ENCODE results near the gene MFSD12.

MFSD12 gene

DNA sequence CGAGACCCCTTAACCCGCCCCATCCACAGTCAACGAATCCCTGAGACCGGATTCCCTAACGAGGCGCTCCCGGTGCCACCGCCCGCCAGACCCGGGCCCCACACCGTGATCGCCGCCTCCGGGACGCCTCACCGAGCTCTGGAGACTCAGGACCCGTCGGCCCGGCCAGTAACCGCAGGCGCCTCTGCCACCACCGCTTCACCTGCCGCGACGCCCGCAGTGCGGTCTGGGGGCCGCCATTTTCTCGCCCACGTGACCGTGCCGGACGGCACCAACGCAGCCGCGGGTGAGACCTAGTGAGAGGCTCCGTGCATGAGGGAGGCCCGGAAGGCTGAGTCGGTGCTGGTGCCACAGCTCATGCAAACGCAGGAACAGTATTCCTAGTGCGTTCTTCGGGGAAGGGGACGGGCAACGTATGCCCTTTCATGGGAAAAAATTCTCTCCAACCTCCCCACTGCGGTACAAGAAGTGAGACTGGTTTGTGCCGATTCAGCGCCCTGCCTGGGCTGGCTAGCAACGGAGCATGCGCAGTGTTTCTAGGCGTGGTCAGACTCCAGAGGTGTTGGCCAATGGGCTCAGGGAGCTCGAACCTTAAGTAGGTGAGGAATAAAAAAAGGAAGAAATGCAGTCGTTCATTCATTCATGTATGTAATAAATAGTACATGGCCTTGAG is 56.8 kb downstream of the MFSD12 start, which contains the start of gene DOHH (continued):
- TF ChIP-seq ZNF274 (IDR thresholded peaks at IDR 0.05; ENCODE audit: low read length) (no peak), ZNF274 (tag by site-specific recombination; IDR thresholded peaks at IDR 0.05; ENCODE audit: borderline replicate concordance) (no peak), ZNF664 (tag by site-specific recombination; IDR thresholded peaks at IDR 0.05) (peak; percentile 99), ZNF501 (tag by site-specific recombination; IDR thresholded peaks at IDR 0.05) (peak; percentile 86; the same call in 1 of the 2 replicates), BCL6B (tag by site-specific recombination; IDR thresholded peaks at IDR 0.05) (no peak), KLF10 (tag by site-specific recombination; IDR thresholded peaks at IDR 0.05) (peak; percentile 33; the same call in 1 of the 2 replicates), SP7 (tag by site-specific recombination; IDR thresholded peaks at IDR 0.05) (peak; percentile 92)
- TF ChIP-seq, protein P1, sequence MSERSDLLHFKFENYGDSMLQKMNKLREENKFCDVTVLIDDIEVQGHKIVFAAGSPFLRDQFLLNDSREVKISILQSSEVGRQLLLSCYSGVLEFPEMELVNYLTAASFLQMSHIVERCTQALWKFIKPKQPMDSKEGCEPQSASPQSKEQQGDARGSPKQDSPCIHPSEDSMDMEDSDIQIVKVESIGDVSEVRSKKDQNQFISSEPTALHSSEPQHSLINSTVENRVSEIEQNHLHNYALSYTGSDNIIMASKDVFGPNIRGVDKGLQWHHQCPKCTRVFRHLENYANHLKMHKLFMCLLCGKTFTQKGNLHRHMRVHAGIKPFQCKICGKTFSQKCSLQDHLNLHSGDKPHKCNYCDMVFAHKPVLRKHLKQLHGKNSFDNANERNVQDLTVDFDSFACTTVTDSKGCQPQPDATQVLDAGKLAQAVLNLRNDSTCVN (tag by site-specific recombination; optimal IDR thresholded peaks at IDR 0.05) = peak; percentile 36

DNA sequence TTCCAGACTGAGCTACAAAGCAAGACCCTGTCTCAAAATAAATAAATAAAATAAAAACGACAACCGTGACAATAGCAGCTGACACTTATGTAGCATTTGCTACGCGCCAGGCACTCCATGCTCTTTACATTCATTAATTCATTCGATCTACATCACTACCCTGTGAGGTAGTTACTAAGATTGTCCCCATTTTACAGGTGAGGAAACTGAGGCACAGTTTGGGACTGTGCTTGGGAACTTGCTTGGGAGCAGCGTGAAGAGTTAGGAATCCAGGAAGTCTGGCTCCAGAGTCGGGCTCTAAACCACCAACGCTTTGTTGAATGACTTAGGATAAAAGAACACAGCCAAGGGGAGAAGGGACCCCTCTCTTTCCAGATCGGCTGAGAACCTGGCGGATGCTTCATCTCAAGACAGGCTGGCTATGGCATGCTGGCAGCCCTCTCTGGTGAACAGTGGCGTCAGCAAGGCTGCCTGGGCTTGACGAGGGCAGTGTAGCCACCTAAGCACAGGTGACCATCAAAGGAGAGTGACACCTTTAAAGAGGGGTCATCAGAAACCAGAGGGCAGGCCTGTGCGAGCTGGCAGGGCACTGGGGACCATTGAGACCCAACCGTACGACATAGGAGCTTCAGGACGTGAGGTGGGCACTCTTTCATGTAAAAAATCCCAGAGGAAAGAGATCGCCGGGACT is 57.5 kb downstream of the MFSD12 start:
- peak overlapping the region; percentile 84 for H3K27ac ChIP-seq (ENCODE audit: extremely low read depth, low read depth, low read length)
- ChIA-PET POLR2A (interaction anchor here (1.0 to 1.6 kb wide), 4 partner anchors 21 to 224 kb away, joined by 3 to 7 read pairs (median 5); no protein-coding TSS in a partner anchor), CTCF (interaction anchor here (0.7 to 2.4 kb wide), 6 partner anchors 13 to 195 kb away, joined by 3 to 12 read pairs (median 4); no protein-coding TSS in a partner anchor)

DNA sequence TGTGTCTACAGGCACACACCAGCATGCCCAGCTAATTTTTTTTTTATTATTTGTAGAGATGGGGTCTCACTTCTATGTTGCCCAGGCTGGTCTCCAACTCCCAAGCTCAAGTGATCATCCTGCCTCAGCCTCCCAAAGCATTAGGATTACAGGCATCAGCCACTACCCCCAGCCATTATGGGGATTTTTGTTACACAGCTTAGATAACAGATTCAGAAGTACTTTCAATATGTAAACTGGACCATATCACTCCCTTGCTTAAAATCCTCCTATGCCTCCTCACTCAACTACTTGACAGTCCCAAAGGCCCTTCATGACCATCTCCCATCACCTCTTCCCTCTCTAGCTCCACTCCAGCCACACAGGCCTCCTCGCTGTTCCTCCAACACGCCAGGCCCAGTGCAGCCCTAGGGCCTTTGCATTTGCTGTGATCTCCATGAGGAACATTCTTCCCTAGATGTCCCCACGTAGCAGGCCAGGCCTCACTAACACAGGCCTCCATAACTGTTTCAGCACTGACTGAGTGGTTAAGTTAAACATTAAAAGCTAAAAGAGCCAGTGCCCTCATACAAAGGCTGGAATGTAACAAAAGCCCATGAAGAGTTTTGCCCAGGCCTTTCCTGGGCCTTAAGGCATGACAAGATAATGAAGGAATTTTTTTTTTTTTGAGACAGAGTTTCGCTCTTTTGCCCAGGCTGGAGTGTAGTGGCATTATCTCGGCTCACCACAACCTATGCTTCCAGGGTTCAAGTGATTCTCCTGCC is 59.4 kb downstream of the MFSD12 start:
- no peak overlapping the region for H3K4me3 ChIP-seq (ENCODE audit: low read depth, low read length)
- TF ChIP-seq ZNF585B (tag by site-specific recombination; IDR thresholded peaks at IDR 0.05) (no peak), RBAK (tag by site-specific recombination; IDR thresholded peaks at IDR 0.05) (peak; percentile 69; the same call in 1 of the 2 replicates)
- CTCF ChIA-PET = interaction anchor here (0.6 to 2.4 kb wide), 2 partner anchors 13 to 25 kb away, joined by 6 to 12 read pairs; no protein-coding TSS in a partner anchor
- peaks cover 7 to 39% of the 10 kb centered on the region in 2 experiments; a peak in 2 of 3 replicates for H3K36me3 ChIP-seq (ENCODE audit: control insufficient read depth in 2 of 2, insufficient read depth in 1 of 2, low read length in 2 of 2)
- H3K4me1 ChIP-seq (ENCODE audit: control insufficient read depth, insufficient read depth, low read length) = peaks cover 2% of the 10 kb centered on the region
- POLR2A ChIA-PET = no interaction called here
- no peak overlapping the region for H3K27ac ChIP-seq (ENCODE audit: extremely low read depth, low read depth, low read length)
- no peaks in the 10 kb centered on the region for H3K9me3 ChIP-seq (ENCODE audit: control insufficient read depth, insufficient read depth, low read depth, low read length)

More for the DNA sequence above, 57.5 kb downstream of the MFSD12 start:
- peak; percentile 91 for TF ChIP-seq ZNF335 (tag by site-specific recombination; conservative IDR thresholded peaks at IDR 0.05)
- no peak for TF ChIP-seq YY2 (tag by site-specific recombination; IDR thresholded peaks at IDR 0.05)
- TF ChIP-seq ZNF692 (tag by site-specific recombination; IDR thresholded peaks at IDR 0.05) = no peak
- no peak for TF ChIP-seq ZBTB17 (tag by site-specific recombination; IDR thresholded peaks at IDR 0.05)
- TF ChIP-seq KLF7 (tag by site-specific recombination; IDR thresholded peaks at IDR 0.05; ENCODE audit: borderline replicate concordance) = no peak
- H3K4me3 ChIP-seq (ENCODE audit: low read depth, low read length) = peak overlapping the region; percentile 91
- peaks cover 2% of the 10 kb centered on the region for H3K4me1 ChIP-seq (ENCODE audit: control insufficient read depth, insufficient read depth, low read length)
- peaks cover 7 to 24% of the 10 kb centered on the region in 2 experiments; a peak in 2 of 3 replicates for H3K36me3 ChIP-seq (ENCODE audit: control insufficient read depth in 2 of 2, insufficient read depth in 1 of 2, low read length in 2 of 2)
- no peaks in the 10 kb centered on the region for H3K9me3 ChIP-seq (ENCODE audit: control insufficient read depth, insufficient read depth, low read depth, low read length)

Measured in HEK293 (cell line).